Measurements from ENCODE around the gene GATC.

DNA sequence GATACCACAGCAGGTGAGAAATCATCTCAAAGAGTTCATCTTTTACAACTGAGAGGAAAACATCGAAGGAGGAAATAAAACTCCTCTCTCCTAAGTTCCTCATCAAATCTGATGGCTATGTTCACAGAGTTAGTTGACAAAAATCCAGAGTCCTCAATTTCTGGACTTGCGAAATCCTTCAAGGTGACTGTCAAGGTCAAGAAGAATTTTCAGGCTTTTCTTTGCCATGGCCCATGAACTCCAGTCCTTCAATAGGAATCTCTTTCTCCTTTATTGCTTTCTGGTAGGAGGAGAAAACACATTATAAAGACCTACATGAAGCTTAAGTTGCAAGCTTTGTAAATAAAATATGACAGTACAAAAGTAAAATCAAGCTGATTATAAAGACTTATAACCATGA, 1.6 kb upstream of the GATC start:
- no peak for TF ChIP-seq EZH2 (IDR thresholded peaks at IDR 0.05; ENCODE audit: insufficient read depth, poor library complexity, severe bottlenecking)
- TF ChIP-seq EZH2phosphoT487 (IDR thresholded peaks at IDR 0.05; ENCODE audit: insufficient read depth, low read depth), result no peak
